ENCODE data around the gene CENPO. TPM values are rescaled to one million over a fixed set of nuclear protein-coding genes. Genes with fewer than 3 reads are reported as not detected.

The CENPO gene
- total RNA-seq, 1 donor from 2014 or later = 13.4 TPM

DNA sequence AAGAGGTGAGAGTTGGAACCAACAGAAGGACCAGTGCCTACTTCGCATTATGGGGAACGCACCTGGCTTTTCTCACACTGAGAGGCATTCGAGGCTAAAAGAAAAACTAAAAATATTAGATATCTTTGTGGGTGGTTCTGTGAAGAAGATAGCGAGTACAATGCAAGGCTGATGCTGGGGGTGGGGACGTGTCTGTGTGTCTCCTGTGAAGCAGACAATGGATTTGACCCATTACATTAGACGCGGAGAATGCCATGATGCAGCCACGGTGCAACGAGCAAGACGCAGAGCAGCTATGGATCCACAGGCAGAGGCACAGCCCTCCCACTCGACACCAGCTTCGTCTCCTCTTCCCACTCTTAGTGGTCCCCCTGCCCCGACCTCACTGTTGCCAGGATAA is 65.8 kb downstream of the CENPO start:
- no peak for DNase-seq
- Mint-ChIP-seq H3K4me3 (no peak overlapping the region), H3K27me3 (no peaks in the 10 kb centered on the region), H3K4me1 (no peaks in the 10 kb centered on the region), H3K36me3 (ENCODE audit: low read depth) (peaks cover 47% of the 10 kb centered on the region), H3K27ac (no peak overlapping the region), H3K9me3 (no peaks in the 10 kb centered on the region)
- ChIA-PET CTCF (no interaction called here), POLR2A (no interaction called here)
- intact Hi-C loops (cut with micrococcal nuclease) = no loop called here
- no peak for ATAC-seq (ENCODE audit: low read depth)
- no peak for TF ChIP-seq CTCF (IDR thresholded peaks at IDR 0.05)

DNA sequence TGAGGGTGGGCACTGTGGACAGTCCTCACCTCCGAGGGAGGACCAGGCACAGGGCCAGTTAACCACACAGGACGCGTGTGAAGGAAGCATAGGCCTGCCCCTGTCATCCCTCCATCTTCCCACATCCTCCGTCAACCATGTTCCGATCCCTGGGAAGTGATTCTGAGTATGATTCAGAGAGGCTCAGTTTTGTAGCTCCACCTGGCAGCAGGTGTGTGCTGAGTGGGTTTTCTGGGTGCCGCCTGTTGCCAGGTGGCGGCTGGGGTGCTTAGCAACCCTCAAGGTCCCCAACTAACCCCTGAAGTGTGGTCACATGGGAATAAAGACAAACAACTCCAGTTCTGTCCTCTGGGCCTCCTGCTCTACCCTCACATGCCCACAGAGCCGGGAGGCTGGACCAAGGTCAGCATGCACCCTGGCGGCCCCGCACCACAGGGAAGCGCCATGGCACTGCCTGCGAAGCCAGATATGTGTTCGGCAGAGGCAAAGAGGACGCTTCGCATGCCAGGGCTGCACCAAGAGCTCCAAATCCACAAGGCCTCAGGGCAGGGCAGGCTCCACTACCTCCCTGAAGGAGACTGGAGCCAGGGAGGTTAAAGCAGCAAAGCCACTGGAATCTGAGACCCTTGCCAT is 66.9 kb downstream of the CENPO start:
- no peak overlapping the region for H3K27ac Mint-ChIP-seq
- no peaks in the 10 kb centered on the region for H3K9me3 Mint-ChIP-seq
- H3K27me3 Mint-ChIP-seq = no peaks in the 10 kb centered on the region
- H3K36me3 Mint-ChIP-seq (ENCODE audit: low read depth) = peaks cover 48% of the 10 kb centered on the region
- ChIA-PET POLR2A (no interaction called here), CTCF (no interaction called here)
- no peak for TF ChIP-seq CTCF (IDR thresholded peaks at IDR 0.05)
- H3K4me1 Mint-ChIP-seq = no peaks in the 10 kb centered on the region
- no peak overlapping the region for H3K4me3 Mint-ChIP-seq
- no peak for DNase-seq
- intact Hi-C loops (cut with micrococcal nuclease) = no loop called here
- no peak for ATAC-seq (ENCODE audit: low read depth)

DNA sequence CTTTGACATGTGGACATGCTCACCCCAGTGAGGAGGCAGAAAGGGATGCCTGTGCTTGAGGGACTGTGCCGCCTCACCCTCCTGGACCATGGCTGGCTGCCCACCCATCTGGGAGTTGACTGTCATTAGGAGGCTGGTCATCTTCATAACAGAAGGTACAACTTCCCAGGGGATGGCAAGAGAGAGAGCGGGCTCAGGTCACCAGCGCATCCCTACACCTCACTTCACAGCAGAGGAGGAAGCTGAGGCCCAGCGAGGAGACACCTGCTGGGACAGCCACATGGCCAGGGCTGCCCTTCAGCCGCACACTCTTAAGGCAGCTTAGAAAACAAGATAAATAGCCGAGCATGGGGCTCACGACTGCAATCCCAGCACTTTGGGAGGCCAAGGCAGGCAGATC is 67.4 kb downstream of the CENPO start:
- H3K4me1 Mint-ChIP-seq = no peaks in the 10 kb centered on the region
- CTCF ChIA-PET = no interaction called here

GRCh38 chr2:24861500-24861899 is 68.3 kb downstream of the CENPO start:
- Mint-ChIP-seq H3K9me3 (no peaks in the 10 kb centered on the region), H3K36me3 (ENCODE audit: low read depth) (peaks cover 48% of the 10 kb centered on the region), H3K27me3 (no peaks in the 10 kb centered on the region), H3K4me3 (no peak overlapping the region), H3K27ac (no peak overlapping the region), H3K4me1 (no peaks in the 10 kb centered on the region)
- no peak for ATAC-seq (ENCODE audit: low read depth)
- POLR2A ChIA-PET = no interaction called here
- TF ChIP-seq CTCF (IDR thresholded peaks at IDR 0.05) = no peak
- intact Hi-C loops (cut with micrococcal nuclease) = no loop called here
- no peak for DNase-seq
- CTCF ChIA-PET = no interaction called here

More for the DNA sequence above, 67.4 kb downstream of the CENPO start:
- H3K27me3 Mint-ChIP-seq = no peaks in the 10 kb centered on the region
- no peak overlapping the region for H3K27ac Mint-ChIP-seq
- no peak overlapping the region for H3K4me3 Mint-ChIP-seq
- DNase-seq (no peak), ATAC-seq (ENCODE audit: low read depth) (no peak)
- intact Hi-C loops (cut with micrococcal nuclease) = no loop called here
- POLR2A ChIA-PET = no interaction called here
- no peaks in the 10 kb centered on the region for H3K9me3 Mint-ChIP-seq
- TF ChIP-seq CTCF (IDR thresholded peaks at IDR 0.05) = no peak
- peaks cover 50% of the 10 kb centered on the region for H3K36me3 Mint-ChIP-seq (ENCODE audit: low read depth)

GRCh38 chr2:24863641-24864040 is 70.4 kb downstream of the CENPO start:
- no peak for ATAC-seq (ENCODE audit: low read depth)
- Mint-ChIP-seq H3K9me3 (no peaks in the 10 kb centered on the region), H3K27ac (no peak overlapping the region), H3K36me3 (ENCODE audit: low read depth) (peaks cover 51% of the 10 kb centered on the region), H3K27me3 (no peaks in the 10 kb centered on the region), H3K4me3 (no peak overlapping the region), H3K4me1 (no peaks in the 10 kb centered on the region)
- no peak for DNase-seq
- ChIA-PET CTCF (no interaction called here), POLR2A (no interaction called here)
- no peak for TF ChIP-seq CTCF (IDR thresholded peaks at IDR 0.05)
- intact Hi-C loops (cut with micrococcal nuclease) = no loop called here

Measured in activated B cell treated with CpG ODN at 0.5 μM for 24 hours (primary cell).